HEK293 (cell line): Measurements from ENCODE around the gene ECE1.

Experiments
- CTCF ChIP-seq: fragments of 450-650 bp; formaldehyde crosslinking; IDR thresholded peaks from 2 replicates; pipeline ENCODE4 v1.5.1; 2016; ENCODE audit warnings: missing biosample characterization, missing genetic modification characterization
- REST ChIP-seq: fragments of 450-650 bp; formaldehyde crosslinking; IDR thresholded peaks from 2 replicates; pipeline ENCODE4 v1.5.1; 2016; ENCODE audit warnings: missing biosample characterization, missing genetic modification characterization
- YY1 ChIP-seq: fragments of 450-650 bp; formaldehyde crosslinking; IDR thresholded peaks from 2 replicates; pipeline ENCODE4 v1.5.1; 2018; ENCODE audit warnings: missing biosample characterization, missing genetic modification characterization
- ZBTB10 ChIP-seq: fragments of 450-650 bp; formaldehyde crosslinking; IDR thresholded peaks from 2 replicates; pipeline ENCODE4 v1.5.1; 2016; ENCODE audit warnings: missing biosample characterization, missing genetic modification characterization
- ZBTB7A ChIP-seq: fragments of 450-650 bp; formaldehyde crosslinking; IDR thresholded peaks from 2 replicates; pipeline ENCODE4 v1.5.1; 2016; ENCODE audit warnings: low read depth, missing biosample characterization, missing genetic modification characterization
- ZNF354C ChIP-seq: fragments of 450-650 bp; formaldehyde crosslinking; IDR thresholded peaks from 2 replicates; pipeline ENCODE4 v1.5.1; 2016; ENCODE audit warnings: missing biosample characterization, missing genetic modification characterization, low read depth, borderline replicate concordance
- ZNF449 ChIP-seq: fragments of 450-650 bp; formaldehyde crosslinking; IDR thresholded peaks from 2 replicates; pipeline ENCODE4 v1.5.1; 2017; ENCODE audit warnings: missing biosample characterization, mild to moderate bottlenecking, missing genetic modification characterization, moderate library complexity
- ZNF501 ChIP-seq: fragments of 450-650 bp; formaldehyde crosslinking; IDR thresholded peaks from 2 replicates; pipeline ENCODE4 v1.5.1; 2016; ENCODE audit warnings: missing biosample characterization, missing genetic modification characterization
- ZNF843 ChIP-seq: fragments of 450-650 bp; formaldehyde crosslinking; IDR thresholded peaks from 2 replicates; pipeline ENCODE4 v1.5.1; 2016; ENCODE audit warnings: missing biosample characterization, missing genetic modification characterization

GRCh38 chr1:21249940-21250493, 40.2 kb downstream of the ECE1 start:
- no peak for TF ChIP-seq ZNF501 (tag by site-specific recombination)
- no peak for TF ChIP-seq ZNF354C
- TF ChIP-seq ZBTB10, result no peak
- TF ChIP-seq ZNF449 (tag by site-specific recombination), result no peak
- no peak for TF ChIP-seq REST (tag by site-specific recombination)
- TF ChIP-seq YY1 (tag by site-specific recombination), result no peak
- no peak for TF ChIP-seq CTCF (tag by site-specific recombination)
- TF ChIP-seq ZNF843, result no peak
- no peak for TF ChIP-seq ZBTB7A
